Esophagus (tissue), 2 donors: ENCODE measurements around the gene STRBP. TPM values are rescaled to one million over a fixed set of nuclear protein-coding genes. Genes with fewer than 3 reads are reported as not detected.
"Not testable (repeated sequence)": the region's sequence is repeated elsewhere in the genome, so short reads cannot be mapped to it uniquely, and the experiment has no call there.

ENCODE experiments used
- H3K27ac ChIP-seq, 2 donors: one replicate each; pipeline ENCODE4 v1.5.1; 2013; ENCODE audit warnings: low read depth in 2 of 2, mild to moderate bottlenecking in 2 of 2, inconsistent platforms in 1 of 2, low read length in 1 of 2, moderate library complexity in 1 of 2
- H3K27me3 ChIP-seq, 2 donors: one replicate each; pipeline ENCODE4 v1.6.1; 2013; ENCODE audit warnings: low read length in 2 of 2, control low read depth in 1 of 2, mild to moderate bottlenecking in 1 of 2; ENCODE audit not compliant: insufficient read depth in 2 of 2, control insufficient read depth in 1 of 2
- H3K36me3 ChIP-seq, 2 donors: one replicate each; pipeline ENCODE4 v1.6.1; 2013; ENCODE audit warnings: low read length in 1 of 2; ENCODE audit not compliant: control insufficient read depth in 2 of 2, insufficient read depth in 2 of 2
- H3K4me1 ChIP-seq, 2 donors: one replicate each; pipeline ENCODE4 v1.6.1; 2013; ENCODE audit warnings: low read length in 1 of 2; ENCODE audit not compliant: control insufficient read depth in 2 of 2, insufficient read depth in 2 of 2
- H3K4me3 ChIP-seq, 2 donors: one replicate each; pipeline ENCODE4 v1.5.1; 2013; ENCODE audit warnings: low read length in 2 of 2, mild to moderate bottlenecking in 2 of 2, low read depth in 1 of 2, moderate library complexity in 1 of 2
- H3K9me3 ChIP-seq, 2 donors: one replicate each; pipeline ENCODE4 v1.6.1; 2013; ENCODE audit warnings: mild to moderate bottlenecking in 2 of 2, low read depth in 1 of 2, low read length in 1 of 2, moderate library complexity in 1 of 2; ENCODE audit not compliant: control insufficient read depth in 2 of 2, insufficient read depth in 1 of 2
- WGBS, 2 donors: extraction: QIAGEN DNeasy Blood & Tissue Kit; methylation state at CpG; one replicate each; pipeline ENCODE4 v1.1.7; 2013; 5-methylcytosine and 5-hydroxymethylcytosine counted together
- polyA plus RNA-seq, 2 donors: library from polyadenylated mRNA; stranded (reverse); fragments of 200-250 nt; gene quantifications; one replicate each; pipeline ENCODE4 v1.2.3, GENCODE V29; 2013
- donor health status: healthy with polysubstance abuse.
- donor health status: Bipolar disorder and iron deficiency.

Gene STRBP
- polyA plus RNA-seq, 2 donors = 16.9 to 26.9 TPM

GRCh38 chr9:123191680-123192079, 76.7 kb downstream of the STRBP start:
- no peaks in the 10 kb centered on the region for H3K27me3 ChIP-seq
- WGBS, 2 donors = 74 to 86% methylated on average over 1 of the region's 1 CpG
- no peak overlapping the region for H3K27ac ChIP-seq
- no peaks in the 10 kb centered on the region for H3K36me3 ChIP-seq
- no peaks in the 10 kb centered on the region for H3K4me1 ChIP-seq
- no peaks in the 10 kb centered on the region for H3K9me3 ChIP-seq
- no peak overlapping the region for H3K4me3 ChIP-seq

GRCh38 chr9:123191260-123191659, 77.1 kb downstream of the STRBP start:
- WGBS, 2 donors = 63 to 69% methylated on average over 4 of the region's 4 CpGs
- Histone ChIP-seq H3K4me1 (no peaks in the 10 kb centered on the region), H3K27ac (no peak overlapping the region), H3K4me3 (no peak overlapping the region), H3K36me3 (no peaks in the 10 kb centered on the region), H3K27me3 (no peaks in the 10 kb centered on the region), H3K9me3 (no peaks in the 10 kb centered on the region)

- Histone ChIP-seq H3K4me1 (no peaks in the 10 kb centered on the region), H3K4me3 (no peak overlapping the region), H3K9me3 (no peaks in the 10 kb centered on the region), H3K36me3 (no peaks in the 10 kb centered on the region), H3K27ac (no peak overlapping the region), H3K27me3 (no peaks in the 10 kb centered on the region)
- WGBS, 2 donors = 94 to 100% methylated on average over 1 of the region's 1 CpG
These were observed 81.3 kb downstream of the STRBP start for GRCh38 chr9:123187131-123187530.

GRCh38 chr9:123186029-123186428, 82.4 kb downstream of the STRBP start:
- not testable (repeated sequence) for H3K4me1 ChIP-seq, H3K4me3 ChIP-seq, H3K27ac ChIP-seq, H3K36me3 ChIP-seq, H3K9me3 ChIP-seq, H3K27me3 ChIP-seq
- 100% methylated on average over 2 of the region's 2 CpGs for WGBS, 2 donors

GRCh38 chr9:123176949-123177348, 91.4 kb downstream of the STRBP start:
- no peaks in the 10 kb centered on the region for H3K27me3 ChIP-seq
- WGBS, 2 donors = 92 to 93% methylated on average over 2 of the region's 2 CpGs
- H3K4me1 ChIP-seq = no peaks in the 10 kb centered on the region
- peaks cover 0 to 5% of the 10 kb centered on the region in 2 donors for H3K36me3 ChIP-seq
- no peaks in the 10 kb centered on the region for H3K9me3 ChIP-seq
- H3K4me3 ChIP-seq = no peak overlapping the region
- H3K27ac ChIP-seq = no peak overlapping the region

- Histone ChIP-seq H3K9me3 (no peaks in the 10 kb centered on the region), H3K36me3 (peaks cover 0 to 5% of the 10 kb centered on the region in 2 donors), H3K4me3 (no peak overlapping the region), H3K4me1 (no peaks in the 10 kb centered on the region), H3K27ac (no peak overlapping the region), H3K27me3 (no peaks in the 10 kb centered on the region)
- 64 to 70% methylated on average over 4 of the region's 4 CpGs for WGBS, 2 donors
These were observed 92.3 kb downstream of the STRBP start for GRCh38 chr9:123175854-123176629.

- H3K36me3 ChIP-seq = peaks cover 0 to 5% of the 10 kb centered on the region in 2 donors
- no peak overlapping the region for H3K27ac ChIP-seq
- no peaks in the 10 kb centered on the region for H3K4me1 ChIP-seq
- no peaks in the 10 kb centered on the region for H3K27me3 ChIP-seq
- WGBS, 2 donors = 94 to 95% methylated on average over 1 of the region's 1 CpG
- no peaks in the 10 kb centered on the region for H3K9me3 ChIP-seq
- H3K4me3 ChIP-seq = no peak overlapping the region
These were observed 93.4 kb downstream of the STRBP start for GRCh38 chr9:123174887-123175518.

- 97 to 98% methylated on average over 1 of the region's 1 CpG for WGBS, 2 donors
- no peaks in the 10 kb centered on the region for H3K4me1 ChIP-seq
- H3K9me3 ChIP-seq = no peaks in the 10 kb centered on the region
- no peak overlapping the region for H3K4me3 ChIP-seq
- no peaks in the 10 kb centered on the region for H3K27me3 ChIP-seq
- H3K27ac ChIP-seq = no peak overlapping the region
- H3K36me3 ChIP-seq = peaks cover 0 to 2% of the 10 kb centered on the region in 2 donors
These were observed 94.3 kb downstream of the STRBP start for GRCh38 chr9:123174079-123174478.

GRCh38 chr9:123169926-123170325, 98.5 kb downstream of the STRBP start:
- Histone ChIP-seq H3K4me1 (no peaks in the 10 kb centered on the region), H3K36me3 (peaks cover 0 to 2% of the 10 kb centered on the region in 2 donors), H3K27me3 (no peaks in the 10 kb centered on the region), H3K9me3 (no peaks in the 10 kb centered on the region), H3K27ac (no peak overlapping the region), H3K4me3 (no peak overlapping the region)
- 81 to 83% methylated on average over 3 of the region's 3 CpGs for WGBS, 2 donors

GRCh38 chr9:123168586-123168985, 99.8 kb downstream of the STRBP start:
- Histone ChIP-seq H3K27me3 (no peaks in the 10 kb centered on the region), H3K4me3 (no peak overlapping the region), H3K27ac (no peak overlapping the region), H3K36me3 (peaks cover 0 to 2% of the 10 kb centered on the region in 2 donors), H3K9me3 (no peaks in the 10 kb centered on the region), H3K4me1 (no peaks in the 10 kb centered on the region)
- WGBS, 2 donors = 91 to 97% methylated on average over 2 of the region's 2 CpGs
